Neutrophil (primary cell): ENCODE data around the gene LDLR.
"Not testable (repeated sequence)": the region's sequence is repeated elsewhere in the genome, so short reads cannot be mapped to it uniquely, and the experiment has no call there.

Experiments
- H3K27ac ChIP-seq: fragments of 200-600 bp; sonication (generic); 2 replicates; pipeline ENCODE4 v1.5.1; 2016; ENCODE audit warnings: mild to moderate bottlenecking, moderate library complexity
- H3K27me3 ChIP-seq: fragments of 200-600 bp; sonication (generic); 2 replicates; pipeline ENCODE4 v1.6.0; 2016; ENCODE audit warnings: mild to moderate bottlenecking
- H3K36me3 ChIP-seq: fragments of 200-600 bp; sonication (generic); 2 replicates; pipeline ENCODE4 v1.5.1; 2017
- H3K4me1 ChIP-seq, 2 experiments: fragments of 200-600 bp in 1 of 2; sonication (generic) in 1 of 2; 1 replicate in 1 of 2; 2 replicates in 1 of 2; pipeline versions ENCODE4 v1.5.1 to v1.6.1; 2013 to 2016; ENCODE audit warnings: low read depth in 1 of 2, low read length in 1 of 2, mild to moderate bottlenecking in 1 of 2, moderate library complexity in 1 of 2; ENCODE audit not compliant: control insufficient read depth in 1 of 2, insufficient read depth in 1 of 2
- H3K4me3 ChIP-seq, 2 experiments: fragments of 200-600 bp in 1 of 2; sonication (generic) in 1 of 2; 1 replicate in 1 of 2; 2 replicates in 1 of 2; pipeline ENCODE4 v1.5.1; 2013 to 2016; ENCODE audit warnings: low read depth in 1 of 2, low read length in 1 of 2, mild to moderate bottlenecking in 1 of 2, moderate library complexity in 1 of 2
- H3K9me3 ChIP-seq: fragments of 200-600 bp; sonication (generic); 2 replicates; pipeline ENCODE4 v1.5.1; 2016
- CTCF ChIP-seq: fragments of 200-600 bp; sonication (generic); IDR thresholded peaks from 2 replicates; pipeline ENCODE4 v1.5.1; 2016; ENCODE audit warnings: antibody characterized with exemption

The LDLR gene

GRCh38 chr19:11073568-11073967 is 15.7 kb upstream of the LDLR start:
- Histone ChIP-seq H3K9me3 (no peaks in the 10 kb centered on the region), H3K27me3 (no peaks in the 10 kb centered on the region), H3K4me1 (peaks cover 67 to 73% of the 10 kb centered on the region in 2 experiments), H3K27ac (peak overlapping the region; percentile 87), H3K4me3 (no peak overlapping the region), H3K36me3 (no peaks in the 10 kb centered on the region)
- no peak for TF ChIP-seq CTCF

DNA sequence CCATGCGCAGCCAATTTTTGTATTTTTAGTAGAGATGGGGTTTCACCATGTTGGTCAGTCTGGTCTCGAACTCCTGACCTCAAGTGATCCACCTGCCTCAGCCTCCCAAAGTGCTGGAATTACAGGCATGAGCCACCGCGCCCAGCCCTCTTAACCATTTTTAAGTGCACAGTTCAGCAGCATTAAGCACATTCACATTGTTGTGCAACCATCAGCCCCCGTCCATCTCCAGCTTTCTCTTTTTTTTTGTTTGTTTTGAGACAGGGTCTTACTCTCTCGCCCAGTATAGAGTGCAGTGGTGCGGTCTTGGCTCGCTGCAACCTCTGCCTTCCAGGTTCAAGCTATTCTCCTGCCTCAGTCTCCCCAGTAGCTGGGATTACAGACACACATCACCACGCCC is 12.5 kb upstream of the LDLR start:
- not testable (repeated sequence) for H3K4me3 ChIP-seq, H3K27ac ChIP-seq, H3K27me3 ChIP-seq, H3K36me3 ChIP-seq, H3K9me3 ChIP-seq
- H3K4me1 ChIP-seq: peaks cover 45 to 53% of the 10 kb centered on the region in 2 experiments

DNA sequence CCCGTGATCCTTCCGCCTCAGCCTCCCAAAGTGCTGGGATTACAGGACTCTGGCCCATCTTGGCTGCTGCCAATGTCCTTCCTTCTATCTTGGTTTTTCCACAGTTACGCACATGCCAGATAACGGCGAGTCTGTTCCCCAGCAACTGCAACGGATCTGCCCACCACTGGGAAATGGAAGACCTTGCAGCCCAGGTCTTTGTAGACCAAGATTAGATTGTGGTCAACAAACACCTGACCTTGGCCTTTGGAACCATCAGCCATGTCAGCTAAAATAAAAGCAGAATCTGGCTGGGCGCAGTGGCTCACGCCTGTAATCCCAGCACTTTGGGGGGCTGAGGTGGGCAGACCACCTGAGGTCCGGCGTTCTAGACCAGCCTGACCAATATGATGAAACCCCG is 10.4 kb upstream of the LDLR start:
- Histone ChIP-seq H3K27me3 (no peaks in the 10 kb centered on the region), H3K4me3 (no peak overlapping the region), H3K4me1 (peaks cover 25 to 32% of the 10 kb centered on the region in 2 experiments), H3K27ac (no peak overlapping the region), H3K9me3 (no peaks in the 10 kb centered on the region), H3K36me3 (no peaks in the 10 kb centered on the region)
- TF ChIP-seq CTCF: no peak

DNA sequence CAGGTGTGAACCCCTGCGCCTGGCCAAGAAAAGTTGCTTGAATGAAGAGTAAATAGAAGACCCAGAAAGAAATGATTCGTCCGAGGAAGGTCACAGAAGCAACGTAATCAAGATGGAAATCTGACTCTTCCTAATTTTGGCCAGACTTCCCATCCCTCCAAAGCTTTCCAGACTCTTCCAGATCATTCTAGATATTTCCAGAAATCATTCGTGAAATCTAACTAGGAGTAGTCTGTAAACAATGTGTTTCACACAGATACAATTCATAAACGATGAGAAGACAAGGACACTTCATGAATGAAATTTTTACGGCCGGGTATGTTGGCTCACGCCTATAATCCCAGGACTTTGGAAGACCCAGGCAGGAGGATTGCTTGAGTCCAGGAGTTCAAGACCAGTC is 9.3 kb upstream of the LDLR start:
- Histone ChIP-seq H3K4me3 (no peak overlapping the region), H3K27ac (no peak overlapping the region), H3K4me1 (peaks cover 14 to 25% of the 10 kb centered on the region in 2 experiments), H3K27me3 (no peaks in the 10 kb centered on the region), H3K36me3 (no peaks in the 10 kb centered on the region), H3K9me3 (no peaks in the 10 kb centered on the region)
- TF ChIP-seq CTCF: no peak

GRCh38 chr19:11087870-11088505 is 1.3 kb upstream of the LDLR start:
- no peak for TF ChIP-seq CTCF
- Histone ChIP-seq H3K36me3 (no peaks in the 10 kb centered on the region), H3K9me3 (no peaks in the 10 kb centered on the region), H3K27me3 (peaks cover 27% of the 10 kb centered on the region), H3K4me1 (peaks cover 42 to 47% of the 10 kb centered on the region in 2 experiments), H3K4me3 (no peak overlapping the region), H3K27ac (no peak overlapping the region)

DNA sequence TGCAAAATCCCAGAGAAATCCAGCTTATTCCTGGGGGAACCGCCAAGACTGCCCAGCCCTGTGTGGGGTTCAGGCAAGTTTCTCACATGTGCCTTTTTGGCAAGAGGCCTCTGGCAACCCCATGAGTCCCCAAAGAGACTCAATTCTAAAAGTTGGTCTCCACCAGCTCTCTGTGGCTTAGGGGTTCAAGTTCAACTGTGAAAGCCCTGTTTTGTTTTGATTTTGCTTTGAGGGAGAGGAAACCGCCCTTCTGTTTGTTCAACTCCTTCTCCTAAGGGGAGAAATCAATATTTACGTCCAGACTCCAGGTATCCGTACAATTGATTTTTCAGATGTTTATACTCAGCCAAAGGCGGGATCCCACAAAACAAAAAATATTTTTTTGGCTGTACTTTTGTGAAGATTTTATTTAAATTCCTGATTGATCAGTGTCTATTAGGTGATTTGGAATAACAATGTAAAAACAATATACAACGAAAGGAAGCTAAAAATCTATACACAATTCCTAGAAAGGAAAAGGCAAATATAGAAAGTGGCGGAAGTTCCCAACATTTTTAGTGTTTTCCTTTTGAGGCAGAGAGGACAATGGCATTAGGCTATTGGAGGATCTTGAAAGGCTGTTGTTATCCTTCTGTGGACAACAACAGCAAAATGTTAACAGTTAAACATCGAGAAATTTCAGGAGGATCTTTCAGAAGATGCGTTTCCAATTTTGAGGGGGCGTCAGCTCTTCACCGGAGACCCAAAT is 583 bp upstream of the LDLR start:
- Histone ChIP-seq H3K9me3 (no peaks in the 10 kb centered on the region), H3K4me1 (peaks cover 49 to 54% of the 10 kb centered on the region in 2 experiments), H3K36me3 (no peaks in the 10 kb centered on the region), H3K27me3 (peaks cover 27% of the 10 kb centered on the region), H3K27ac (no peak overlapping the region), H3K4me3 (peak overlapping the region; percentile 65 to 80)
- no peak for TF ChIP-seq CTCF

GRCh38 chr19:11090014-11090263 is 676 bp downstream of the LDLR start:
- H3K4me3 ChIP-seq: peak overlapping the region; percentile 65 to 80
- not testable (repeated sequence) for H3K9me3 ChIP-seq, H3K36me3 ChIP-seq
- peaks cover 27% of the 10 kb centered on the region for H3K27me3 ChIP-seq
- H3K27ac ChIP-seq: peak overlapping the region; percentile 85
- peaks cover 62 to 64% of the 10 kb centered on the region in 2 experiments for H3K4me1 ChIP-seq
